Measurements from ENCODE around the gene SLC9A9.

SLC9A9 gene

DNA sequence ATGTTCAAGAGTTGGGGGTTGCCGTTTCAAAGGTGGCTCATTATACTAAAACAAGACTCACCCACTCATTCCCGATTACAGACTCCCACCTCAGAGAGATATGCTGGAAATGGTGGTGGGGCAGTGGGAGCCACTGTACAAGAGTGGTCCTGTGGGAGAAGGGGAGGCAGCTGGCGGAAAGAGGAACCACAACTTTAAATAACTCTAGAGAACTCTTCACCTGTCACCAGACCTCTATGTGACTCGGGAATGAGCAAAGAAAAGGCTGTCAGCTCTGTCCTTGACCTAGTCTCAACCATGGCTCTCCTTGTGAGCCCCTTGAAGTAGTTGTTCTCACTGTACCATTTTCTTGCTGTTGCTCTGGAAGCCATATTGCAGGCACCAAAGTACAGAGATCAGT is 434.9 kb downstream of the SLC9A9 start:
- no peak for DNase-seq (ENCODE audit: low read depth)

DNA sequence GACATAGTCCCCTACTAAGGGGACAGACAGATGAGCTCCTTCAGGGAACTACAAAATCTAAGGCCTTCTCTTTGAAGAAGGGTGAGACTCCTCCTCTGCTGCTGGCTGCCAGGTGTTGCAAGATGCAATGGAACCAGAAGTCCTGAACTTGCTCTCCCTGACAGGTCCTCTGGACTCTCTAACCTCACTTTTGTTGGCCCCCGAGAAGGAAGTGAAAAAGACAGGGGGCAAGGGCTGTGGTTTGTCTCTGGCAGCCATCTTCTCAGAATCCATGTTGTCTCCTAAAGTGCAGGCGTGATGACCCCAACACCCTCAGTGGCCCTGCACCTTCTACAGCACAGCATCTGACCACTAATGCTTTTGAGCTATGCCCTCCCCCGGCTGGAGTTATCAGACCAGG is 436.2 kb downstream of the SLC9A9 start:
- no peak for DNase-seq (ENCODE audit: low read depth)

DNA sequence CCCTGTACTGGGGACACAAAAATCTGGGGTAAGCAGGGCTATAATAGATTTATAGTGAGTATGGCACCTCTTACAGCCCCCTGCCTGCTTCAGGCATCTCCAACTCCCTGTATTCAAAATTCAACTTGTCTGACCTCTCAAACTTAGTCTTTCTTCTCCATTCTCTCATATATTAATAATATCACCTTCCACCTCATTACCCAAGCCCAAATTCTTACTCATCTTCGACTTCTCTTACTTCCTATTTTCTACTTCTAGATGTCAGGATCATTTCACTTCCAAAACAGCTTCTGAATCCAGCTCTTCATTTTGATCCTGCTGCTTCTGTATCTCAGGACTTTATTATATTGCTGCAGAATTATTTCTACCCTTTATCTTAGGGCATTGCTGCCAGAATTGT is 438.0 kb downstream of the SLC9A9 start:
- no peak for DNase-seq (ENCODE audit: low read depth)

DNA sequence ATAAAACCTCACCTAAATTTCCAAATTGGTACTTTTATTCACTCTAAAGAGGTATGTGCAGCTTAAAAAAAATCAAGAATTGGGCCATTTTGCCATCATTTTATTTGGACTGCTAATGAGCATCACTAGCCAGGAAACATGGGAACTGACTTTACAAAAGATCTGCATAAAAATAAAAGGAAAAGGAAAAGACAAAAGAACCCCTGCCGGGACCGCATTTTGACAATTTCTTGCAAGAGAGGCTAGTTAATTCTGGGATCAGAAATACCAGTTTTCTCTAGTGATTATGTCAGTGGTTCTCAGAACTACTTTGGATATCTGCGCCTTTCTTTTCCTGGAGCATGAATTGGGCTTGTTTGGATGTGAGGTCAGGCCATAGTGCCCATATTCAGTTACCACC is 439.5 kb downstream of the SLC9A9 start:
- DNase-seq (ENCODE audit: low read depth): no peak

DNA sequence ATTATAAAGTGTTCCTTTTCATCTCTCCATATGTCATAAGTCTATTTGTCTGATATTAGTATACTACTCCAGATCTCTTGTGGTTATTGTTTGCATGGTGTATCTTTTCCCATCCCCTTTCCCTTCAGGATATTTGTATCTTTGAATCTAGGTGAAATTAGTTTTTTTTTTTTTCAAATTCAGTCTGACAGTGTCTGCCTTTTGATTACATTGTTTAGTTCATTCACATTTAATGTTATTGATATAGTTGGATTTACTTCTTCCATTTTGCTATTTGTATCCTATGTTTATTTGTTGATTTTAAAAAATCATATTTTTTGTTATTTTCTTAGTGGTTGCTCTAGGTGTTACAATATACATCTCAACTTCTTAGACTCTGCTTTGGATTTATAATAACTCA is 445.7 kb downstream of the SLC9A9 start:
- no peak for DNase-seq (ENCODE audit: low read depth)

DNA sequence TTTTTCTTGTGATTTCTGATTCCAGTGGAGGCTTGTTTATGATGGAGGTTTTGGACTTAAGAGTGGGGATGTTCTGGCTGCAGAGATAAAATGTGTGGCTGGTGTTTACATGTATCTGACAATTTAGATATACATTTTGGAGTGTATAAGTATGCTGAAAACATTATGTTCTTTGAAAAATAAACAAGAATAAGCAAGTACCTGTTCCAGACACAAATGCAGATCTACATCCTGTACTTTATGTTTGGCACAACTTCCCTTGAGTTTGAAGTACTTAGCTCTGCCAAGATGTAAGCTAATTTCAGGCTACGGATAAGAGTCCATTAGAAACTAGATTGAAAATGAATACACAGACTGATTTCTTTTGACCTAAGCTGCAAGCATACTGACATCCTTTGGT is 451.5 kb downstream of the SLC9A9 start:
- no peak for DNase-seq (ENCODE audit: low read depth)

DNA sequence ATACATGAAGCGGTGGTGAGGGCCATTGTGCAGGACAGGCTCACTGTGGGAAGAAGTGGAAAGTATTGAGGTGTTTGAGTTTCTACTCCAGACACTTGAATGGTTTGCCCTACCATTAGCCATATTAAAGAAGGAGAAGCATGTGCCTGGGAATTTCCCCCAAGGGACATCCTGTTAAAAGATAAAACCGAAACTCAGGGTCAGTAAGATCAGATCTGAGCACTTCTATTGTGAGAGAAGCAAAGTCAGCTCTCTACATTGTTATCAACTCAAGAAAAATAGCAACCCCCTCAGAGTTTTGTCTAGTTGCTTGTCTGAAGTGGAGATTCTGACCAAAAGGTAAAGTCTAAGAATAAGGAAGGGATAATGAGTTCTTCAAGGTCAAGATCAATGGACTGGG is 458.9 kb downstream of the SLC9A9 start:
- no peak for DNase-seq (ENCODE audit: low read depth)

DNA sequence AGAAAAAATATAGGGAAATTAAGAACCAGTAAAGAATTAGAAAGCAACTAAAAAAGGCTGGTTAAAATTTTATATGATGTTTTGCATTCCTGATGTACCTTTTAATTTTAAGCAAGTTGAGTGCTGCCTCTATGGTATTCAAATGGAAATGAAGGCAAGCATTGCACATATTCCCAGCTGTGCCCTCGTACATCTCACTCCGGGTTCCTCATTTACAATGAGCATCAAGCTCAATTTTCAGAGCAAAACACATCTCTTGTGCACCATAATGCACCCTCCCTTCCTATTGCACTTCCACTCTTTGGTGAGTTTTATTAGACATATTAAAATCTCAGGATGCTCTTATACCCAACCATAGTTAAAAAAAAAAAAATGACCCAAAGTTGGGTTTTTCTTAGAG is 460.8 kb downstream of the SLC9A9 start:
- no peak for DNase-seq (ENCODE audit: low read depth)

DNA sequence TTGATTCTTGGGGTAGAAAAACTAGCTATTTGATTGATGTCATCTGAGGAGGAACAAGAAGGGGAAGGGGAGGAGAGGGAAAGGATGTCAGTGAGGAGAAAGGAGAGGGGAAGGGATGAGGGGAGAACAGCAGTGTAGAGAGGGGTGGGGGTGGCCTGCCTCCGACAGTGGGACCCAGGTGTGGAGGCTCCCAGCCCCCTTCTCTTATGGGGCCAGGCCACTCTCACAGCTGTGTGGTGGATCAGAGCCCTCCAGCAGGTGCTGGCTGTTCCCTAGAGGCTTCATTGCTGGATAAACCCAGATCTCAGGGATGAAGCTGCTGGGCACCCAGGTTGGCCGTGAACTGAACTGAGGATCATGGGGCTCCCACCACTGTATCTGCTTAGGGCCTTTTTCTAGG is 464.2 kb downstream of the SLC9A9 start:
- DNase-seq (ENCODE audit: low read depth): no peak

DNA sequence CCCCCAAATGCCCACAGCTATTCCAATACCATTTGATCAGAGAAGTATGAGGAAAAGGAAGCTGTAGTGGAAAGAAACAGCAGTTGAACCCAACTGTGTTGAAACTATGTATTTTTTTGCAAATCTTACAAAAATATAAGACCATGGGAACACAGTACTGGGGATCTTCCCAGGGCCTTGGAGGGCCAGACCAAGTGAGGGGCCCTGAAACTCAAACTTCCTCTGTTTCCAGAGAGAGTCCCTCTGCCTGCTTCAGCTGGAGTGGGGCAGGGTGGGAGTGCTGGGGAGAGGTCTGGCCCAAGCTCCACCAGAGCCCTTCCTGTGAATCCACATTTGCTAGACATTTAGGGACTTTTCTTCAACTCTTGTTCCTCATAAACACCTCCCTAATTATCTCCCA is 464.8 kb downstream of the SLC9A9 start:
- DNase-seq (ENCODE audit: low read depth): no peak

DNA sequence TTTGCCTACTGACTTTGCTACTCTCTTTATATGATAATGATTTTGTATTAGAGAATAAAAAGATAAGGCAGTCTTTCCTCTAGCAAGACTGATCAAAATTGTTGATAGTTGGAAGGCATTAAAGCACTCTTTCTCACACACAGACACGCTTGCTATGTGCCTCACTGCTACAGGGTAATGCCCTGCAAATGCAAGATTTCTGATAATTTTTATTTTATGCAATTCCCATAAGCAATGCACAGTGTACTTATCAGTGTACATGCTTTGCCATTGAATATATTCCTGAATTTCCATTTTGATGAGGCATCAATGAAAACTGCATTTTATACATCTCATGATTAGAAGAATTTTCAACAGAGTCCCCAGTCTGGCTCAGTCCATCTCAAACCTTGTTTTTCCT is 465.5 kb downstream of the SLC9A9 start:
- no peak for DNase-seq (ENCODE audit: low read depth)

DNA sequence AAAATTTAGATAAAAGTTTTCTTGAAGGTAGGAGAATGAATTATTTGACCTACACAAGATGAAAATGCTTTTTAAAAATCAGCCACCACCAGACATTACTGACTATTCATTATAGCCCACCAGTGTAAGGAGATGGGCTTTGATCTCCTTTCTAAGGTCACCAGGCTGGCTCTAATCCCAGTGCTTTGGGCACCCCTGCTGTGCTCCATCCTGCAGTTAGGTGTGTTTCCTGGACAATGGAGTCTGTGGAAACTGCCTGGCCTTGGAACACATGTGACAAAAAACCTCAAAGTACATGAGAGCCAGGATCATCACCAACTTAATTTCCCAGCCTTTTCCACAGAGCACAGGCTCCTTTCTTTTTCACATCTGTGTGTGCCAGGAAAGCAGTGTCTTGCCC is 467.8 kb downstream of the SLC9A9 start:
- DNase-seq (ENCODE audit: low read depth): no peak

DNA sequence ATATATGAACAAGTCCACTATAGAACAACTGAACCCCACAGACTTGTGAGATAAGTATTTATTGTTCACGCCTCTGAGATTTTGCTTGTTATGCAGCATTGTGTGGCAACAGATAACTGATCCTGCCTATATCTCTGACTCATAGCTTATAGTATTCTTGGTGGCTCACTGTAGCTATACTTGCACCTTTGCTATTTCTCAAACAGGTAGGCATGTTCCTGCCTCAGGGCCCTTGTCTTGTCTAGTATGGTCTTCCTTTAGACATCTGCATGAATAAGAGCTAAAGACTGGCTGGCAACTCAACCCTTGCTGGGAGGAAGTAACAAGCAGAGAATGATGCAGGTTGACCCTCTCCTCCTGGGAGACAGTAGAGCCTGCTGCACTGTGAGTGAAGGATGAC is 472.6 kb downstream of the SLC9A9 start:
- DNase-seq (ENCODE audit: low read depth): no peak

DNA sequence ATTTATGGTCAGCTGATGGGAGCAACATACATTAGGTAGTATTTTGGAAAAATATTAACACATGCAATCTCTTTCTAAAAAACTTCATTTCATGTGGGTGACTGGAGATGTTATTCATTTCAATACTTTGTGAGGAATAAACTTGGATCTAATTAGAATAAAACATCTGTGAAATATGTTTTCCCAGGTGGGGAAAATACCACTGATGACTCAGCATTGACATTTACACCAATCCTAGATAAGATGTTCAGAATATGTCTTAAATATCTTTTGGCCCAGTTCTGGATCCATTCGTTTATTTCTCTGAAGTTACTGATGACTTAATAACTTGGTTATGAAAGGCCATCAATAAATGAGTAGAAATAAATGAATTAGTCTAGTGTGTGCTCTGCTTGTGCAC is 481.1 kb downstream of the SLC9A9 start:
- no peak for DNase-seq (ENCODE audit: low read depth)

DNA sequence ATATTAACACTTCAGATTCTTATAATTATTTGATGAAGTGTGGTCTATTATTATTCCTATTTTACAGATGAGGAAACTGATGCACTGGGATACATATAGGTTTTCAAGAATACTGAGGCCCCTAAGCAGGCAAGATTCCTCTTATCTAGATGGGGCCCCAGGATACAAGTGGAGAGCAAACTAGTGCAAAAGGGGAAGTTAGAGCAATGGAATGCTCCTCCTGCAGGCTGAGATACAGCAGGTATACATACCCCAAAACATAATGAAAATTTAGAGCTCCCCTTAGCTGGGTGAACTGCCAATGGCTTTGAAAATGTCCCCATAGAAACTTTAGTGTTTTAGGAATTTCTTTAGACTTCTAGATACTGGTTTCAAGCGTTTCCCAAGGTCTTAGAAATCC is 481.6 kb downstream of the SLC9A9 start:
- no peak for DNase-seq (ENCODE audit: low read depth)

DNA sequence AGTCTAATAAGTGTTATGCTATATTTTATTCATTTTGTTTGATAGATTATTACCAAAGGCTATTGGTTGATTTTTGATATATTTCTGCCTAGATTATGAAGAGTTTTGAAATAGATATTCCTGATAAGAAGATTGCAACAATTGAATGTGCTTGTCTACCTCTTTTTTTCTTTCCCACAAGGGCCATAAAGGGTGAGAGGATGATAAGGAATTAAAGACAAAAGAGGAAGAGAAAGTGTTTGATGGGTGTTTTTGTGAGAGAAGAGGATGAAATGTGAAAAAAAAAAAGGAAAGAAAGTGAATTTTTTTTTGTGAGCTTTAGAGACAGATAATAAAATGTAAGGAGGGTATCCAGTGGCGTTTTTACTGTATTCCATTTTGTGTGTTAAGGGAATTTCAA is 484.3 kb downstream of the SLC9A9 start:
- no peak for DNase-seq (ENCODE audit: low read depth)

DNA sequence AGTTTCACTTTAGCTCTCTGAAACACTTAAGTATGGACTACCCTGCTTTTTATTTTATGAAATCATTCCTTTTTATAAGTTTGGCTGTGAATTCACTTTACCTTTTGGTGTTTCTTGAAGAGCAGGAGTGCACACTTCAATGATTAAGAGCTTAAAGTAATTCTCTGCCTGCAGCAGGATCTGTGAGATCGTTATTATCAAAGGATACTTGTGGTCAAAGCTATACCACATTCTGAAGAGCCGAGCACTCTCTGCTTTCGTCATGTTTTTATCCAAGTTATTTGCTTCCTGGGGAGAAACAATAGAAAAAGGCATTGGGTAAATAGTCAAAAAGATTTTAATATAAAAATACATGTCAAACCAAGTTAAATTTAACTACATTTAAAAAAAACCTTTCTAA is 485.0 kb downstream of the SLC9A9 start:
- DNase-seq (ENCODE audit: low read depth): no peak

DNA sequence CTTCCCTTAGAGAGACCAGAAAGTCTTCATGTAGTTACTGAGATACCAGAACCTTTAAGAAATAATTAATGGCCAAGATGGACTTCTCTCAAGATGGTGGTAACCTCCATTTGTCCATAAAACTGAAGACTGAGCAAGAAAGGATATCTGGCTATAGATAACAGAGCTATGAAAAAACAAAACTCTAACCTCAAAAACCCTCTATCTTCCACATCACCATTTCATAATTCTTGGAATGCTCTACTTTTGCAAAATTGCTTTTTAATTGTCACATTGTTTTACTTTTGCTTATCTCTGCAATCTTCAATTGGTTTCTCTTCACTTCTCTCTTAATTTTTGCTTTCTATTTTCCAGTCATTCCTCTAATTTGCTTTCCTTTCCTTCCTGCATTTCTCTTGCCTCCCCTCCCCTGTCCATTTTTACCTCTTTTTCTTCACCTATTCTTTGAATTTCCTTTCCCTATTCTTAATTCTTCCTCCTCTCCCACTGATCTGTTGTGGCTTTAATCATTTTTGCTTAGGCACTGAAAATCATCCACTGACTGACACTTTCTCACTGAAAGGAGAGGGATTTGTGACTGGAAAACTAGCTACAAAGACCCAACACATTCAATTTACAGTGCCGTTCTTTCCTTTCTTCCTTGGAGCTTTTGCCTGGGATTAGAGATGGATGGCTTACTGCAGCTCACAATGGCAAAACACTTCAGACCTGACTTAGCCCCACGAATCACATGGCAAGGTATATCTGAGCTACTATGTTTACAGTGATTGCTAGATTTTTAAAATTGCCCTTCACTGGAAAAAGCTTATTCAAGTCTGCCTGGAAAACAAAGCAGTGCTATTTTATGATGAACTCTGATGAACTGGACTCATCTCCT is 485.9 kb downstream of the SLC9A9 start:
- no peak for DNase-seq (ENCODE audit: low read depth)

DNA sequence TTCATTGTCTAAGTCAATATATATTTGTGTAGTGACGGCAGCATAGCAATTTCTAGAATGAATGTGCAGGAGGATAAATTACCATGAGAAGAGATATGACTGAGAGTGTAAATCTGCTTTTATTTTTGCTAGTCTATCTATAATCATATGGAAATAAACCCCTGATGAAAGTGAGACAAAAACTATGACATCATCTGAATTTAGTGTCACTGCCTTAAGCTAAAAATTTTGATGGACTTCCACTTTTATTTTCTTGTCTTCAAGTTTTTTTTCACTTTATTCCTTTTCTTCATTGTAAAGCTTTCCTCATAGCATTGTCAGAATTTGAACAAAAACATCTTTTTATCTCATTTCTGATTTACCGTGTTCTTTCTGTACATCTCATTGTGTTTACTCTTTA is 486.7 kb downstream of the SLC9A9 start:
- no peak for DNase-seq (ENCODE audit: low read depth)

DNA sequence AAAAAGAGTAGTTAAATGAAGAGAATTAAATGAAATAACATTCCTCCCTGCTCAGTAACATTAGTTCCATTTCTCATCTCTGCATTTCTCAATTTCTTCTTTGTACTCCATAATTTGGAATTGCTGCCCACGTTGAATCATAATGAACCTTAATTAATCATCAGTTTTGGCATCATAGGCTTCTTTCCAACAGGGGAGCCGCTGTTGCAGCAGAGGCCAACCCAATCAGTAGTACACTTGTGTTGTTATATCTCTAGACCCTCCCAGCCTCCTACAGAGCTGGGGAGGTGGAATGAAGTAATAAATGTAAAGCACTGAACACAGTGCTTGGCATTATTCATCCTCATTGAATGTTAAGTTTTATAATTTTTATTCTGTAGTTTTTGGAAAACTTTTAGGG is 488.0 kb downstream of the SLC9A9 start:
- DNase-seq (ENCODE audit: low read depth): no peak

DNA sequence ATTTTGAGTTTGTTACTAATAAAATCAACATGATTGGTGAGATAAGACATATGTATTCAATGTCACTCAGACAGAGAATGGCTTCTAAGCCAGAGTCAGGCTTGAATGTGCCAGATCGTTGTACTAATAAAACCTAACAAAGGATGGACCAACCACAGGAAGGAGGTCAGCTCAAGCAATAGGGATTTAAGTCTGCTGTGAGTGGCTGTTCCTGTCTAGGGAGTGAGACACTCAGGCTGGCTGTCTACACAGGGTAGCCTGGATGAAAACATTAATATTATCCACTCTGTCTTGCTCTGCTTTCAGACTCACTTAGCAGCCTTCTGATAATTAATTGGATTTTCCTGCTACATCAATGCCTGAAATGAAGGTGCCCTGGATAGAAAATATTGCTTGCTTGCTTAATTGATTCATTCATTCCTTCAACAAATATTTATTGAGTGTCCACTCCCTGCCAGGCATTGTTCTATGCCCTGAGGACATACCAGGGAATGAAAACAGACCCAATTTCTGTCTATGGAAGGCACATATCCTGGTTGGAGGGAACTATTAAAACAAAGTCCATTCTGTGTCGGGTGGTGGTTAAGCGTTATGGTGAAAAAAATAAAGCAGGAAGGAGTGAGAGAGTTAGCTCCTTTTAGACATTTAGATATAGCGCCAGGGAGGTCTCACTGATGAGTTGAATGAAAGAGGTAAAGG is 489.3 kb downstream of the SLC9A9 start:
- no peak for DNase-seq (ENCODE audit: low read depth)

DNA sequence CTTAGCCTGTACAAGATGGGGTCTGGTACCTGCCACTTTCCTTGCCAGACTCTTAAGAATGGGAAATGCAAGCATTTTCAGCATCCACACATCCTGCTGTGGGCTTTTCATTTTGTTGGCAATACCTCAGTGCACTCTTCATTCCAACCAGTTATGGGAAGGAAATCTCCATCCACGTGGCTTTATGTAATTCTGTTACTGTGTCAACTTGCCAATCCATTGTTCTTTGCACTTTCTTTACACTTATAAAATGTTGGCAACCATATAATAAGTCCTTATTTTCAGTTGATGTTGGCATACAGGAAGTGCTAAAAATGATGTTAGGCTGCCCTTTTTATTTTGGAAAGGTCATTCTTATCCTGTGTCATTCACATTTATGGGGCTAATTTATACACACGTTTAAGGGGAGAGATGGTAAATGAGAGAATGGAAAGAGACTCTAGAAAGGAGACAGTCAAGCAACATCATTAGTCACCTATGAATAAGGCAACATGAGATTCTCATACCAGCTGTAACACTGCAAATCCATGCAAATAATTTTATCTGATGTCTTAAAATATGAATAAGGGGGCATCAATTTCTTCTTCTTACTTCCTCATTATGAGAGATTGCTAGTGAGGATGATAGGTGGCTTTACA is 490.0 kb downstream of the SLC9A9 start:
- DNase-seq (ENCODE audit: low read depth): no peak

DNA sequence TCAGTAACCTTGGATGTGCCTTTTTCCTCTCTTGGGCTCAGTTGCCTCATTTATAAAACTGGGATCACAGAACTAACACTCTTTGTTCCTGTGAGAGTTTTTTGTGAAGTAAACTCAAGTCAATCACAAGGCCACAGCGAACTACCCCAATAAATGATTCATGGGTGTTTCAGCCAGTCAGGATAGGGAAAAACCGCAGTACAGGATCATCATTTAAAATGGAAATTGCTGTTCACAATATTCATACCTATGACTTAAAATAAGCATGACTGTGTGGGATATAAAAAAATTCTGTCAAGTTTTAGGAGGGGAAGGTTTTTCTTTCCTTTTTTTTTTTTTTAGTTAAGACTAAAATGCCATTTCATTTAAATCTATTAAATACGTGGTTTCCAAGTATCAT is 490.6 kb downstream of the SLC9A9 start:
- no peak for DNase-seq (ENCODE audit: low read depth)
